Body of pancreas (tissue), 4 donors: ENCODE results near the gene BAAT.

Experiments
- POLR2A ChIP-seq, 3 donors: fragments of 450-650 bp; IDR thresholded peaks; one replicate each; pipeline ENCODE4 v1.6.1; 2016; ENCODE audit warnings: antibody characterized with exemption in 3 of 3, mild to moderate bottlenecking in 2 of 3
- TF ChIP-seq, protein P1 (sequence below), 7 experiments: fragments of 450-650 bp in 4 of 7; fragments of 200-600 bp in 3 of 7; sonication (generic) in 3 of 7; IDR thresholded peaks; one replicate each; pipeline ENCODE4 v1.5.1; 2016 to 2019; ENCODE audit warnings: antibody characterized with exemption in 7 of 7

DNA sequence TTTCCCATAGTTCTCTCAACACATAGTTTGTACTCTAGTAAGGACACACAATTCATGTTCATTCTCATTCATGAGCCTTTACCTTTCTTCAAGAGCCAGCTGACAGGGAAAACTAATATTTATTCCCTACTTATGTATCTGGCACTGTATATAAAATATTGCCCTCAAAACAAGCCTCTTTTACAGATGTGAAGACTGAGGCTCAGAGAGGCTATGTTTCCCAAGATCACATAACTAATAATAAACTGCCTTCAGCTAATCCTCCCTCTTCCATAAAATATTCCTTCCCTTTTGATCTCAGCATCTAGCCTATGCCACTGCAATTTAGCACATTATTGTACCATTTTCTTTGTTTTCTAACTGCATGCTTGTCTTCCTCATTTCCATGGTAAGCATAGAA, 32.6 kb upstream of the BAAT start:
- TF ChIP-seq, protein P1, sequence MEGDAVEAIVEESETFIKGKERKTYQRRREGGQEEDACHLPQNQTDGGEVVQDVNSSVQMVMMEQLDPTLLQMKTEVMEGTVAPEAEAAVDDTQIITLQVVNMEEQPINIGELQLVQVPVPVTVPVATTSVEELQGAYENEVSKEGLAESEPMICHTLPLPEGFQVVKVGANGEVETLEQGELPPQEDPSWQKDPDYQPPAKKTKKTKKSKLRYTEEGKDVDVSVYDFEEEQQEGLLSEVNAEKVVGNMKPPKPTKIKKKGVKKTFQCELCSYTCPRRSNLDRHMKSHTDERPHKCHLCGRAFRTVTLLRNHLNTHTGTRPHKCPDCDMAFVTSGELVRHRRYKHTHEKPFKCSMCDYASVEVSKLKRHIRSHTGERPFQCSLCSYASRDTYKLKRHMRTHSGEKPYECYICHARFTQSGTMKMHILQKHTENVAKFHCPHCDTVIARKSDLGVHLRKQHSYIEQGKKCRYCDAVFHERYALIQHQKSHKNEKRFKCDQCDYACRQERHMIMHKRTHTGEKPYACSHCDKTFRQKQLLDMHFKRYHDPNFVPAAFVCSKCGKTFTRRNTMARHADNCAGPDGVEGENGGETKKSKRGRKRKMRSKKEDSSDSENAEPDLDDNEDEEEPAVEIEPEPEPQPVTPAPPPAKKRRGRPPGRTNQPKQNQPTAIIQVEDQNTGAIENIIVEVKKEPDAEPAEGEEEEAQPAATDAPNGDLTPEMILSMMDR (IDR thresholded peaks at IDR 0.05) = no peak
- no peak for TF ChIP-seq POLR2A (IDR thresholded peaks at IDR 0.05)
